GM19324 (cell line): ENCODE data around the gene ZBTB16.

ENCODE experiments used
- ATAC-seq: cut with Tn5 transposase; IDR thresholded peaks from one replicate; pipeline ENCODE4 v1.9.1; 2021; ENCODE audit warnings: mild to moderate bottlenecking, moderate library complexity; ENCODE audit not compliant: unreplicated experiment, low FRiP score

The ZBTB16 gene

GRCh38 chr11:114161486-114162250 is 102.2 kb downstream of the ZBTB16 start:
- ATAC-seq, result no peak

DNA sequence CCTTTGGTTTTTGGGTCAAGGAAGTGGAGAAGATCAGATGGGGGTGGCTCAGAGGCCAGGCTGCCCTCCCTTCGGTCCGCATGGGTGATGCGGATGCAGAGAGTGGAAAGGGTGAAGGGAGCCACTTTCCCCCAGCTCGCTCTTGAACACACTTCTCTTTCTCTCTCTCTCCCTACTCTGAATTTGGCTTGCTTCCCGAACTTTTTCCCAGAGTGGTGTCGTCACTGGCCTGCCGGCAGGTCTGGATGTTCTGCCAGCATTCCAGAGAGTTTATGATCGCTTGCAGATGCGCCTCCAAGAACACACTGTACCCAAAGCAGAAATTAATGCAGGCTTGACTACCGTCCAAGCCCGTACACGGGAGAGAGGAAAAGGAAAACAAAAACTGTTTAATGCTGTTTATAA is 103.2 kb downstream of the ZBTB16 start:
- ATAC-seq, result no peak

GRCh38 chr11:114163229-114163631 is 103.7 kb downstream of the ZBTB16 start:
- ATAC-seq, result no peak

- no peak for ATAC-seq
Observed at GRCh38 chr11:114163830-114164401, 104.4 kb downstream of the ZBTB16 start.

DNA sequence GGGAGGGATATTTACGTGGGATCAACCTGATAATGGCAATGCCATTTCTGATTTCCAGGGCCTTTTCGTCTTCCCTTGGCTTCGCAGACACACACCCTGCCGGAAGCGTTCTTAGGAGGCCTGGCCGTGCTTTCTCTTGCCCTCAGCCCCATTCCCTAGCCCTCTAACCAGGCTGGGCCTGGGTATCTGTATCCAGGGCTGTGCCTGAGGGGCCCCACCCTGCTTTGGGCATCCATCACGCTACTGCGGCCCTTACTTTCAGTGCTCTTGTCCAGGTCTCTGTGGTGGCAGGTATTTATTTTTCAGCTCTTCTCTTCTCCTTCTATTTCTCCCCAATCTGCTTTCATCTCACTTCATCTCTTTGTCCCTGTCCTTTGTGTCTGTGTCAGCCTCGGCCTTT is 105.0 kb downstream of the ZBTB16 start:
- no peak for ATAC-seq

DNA sequence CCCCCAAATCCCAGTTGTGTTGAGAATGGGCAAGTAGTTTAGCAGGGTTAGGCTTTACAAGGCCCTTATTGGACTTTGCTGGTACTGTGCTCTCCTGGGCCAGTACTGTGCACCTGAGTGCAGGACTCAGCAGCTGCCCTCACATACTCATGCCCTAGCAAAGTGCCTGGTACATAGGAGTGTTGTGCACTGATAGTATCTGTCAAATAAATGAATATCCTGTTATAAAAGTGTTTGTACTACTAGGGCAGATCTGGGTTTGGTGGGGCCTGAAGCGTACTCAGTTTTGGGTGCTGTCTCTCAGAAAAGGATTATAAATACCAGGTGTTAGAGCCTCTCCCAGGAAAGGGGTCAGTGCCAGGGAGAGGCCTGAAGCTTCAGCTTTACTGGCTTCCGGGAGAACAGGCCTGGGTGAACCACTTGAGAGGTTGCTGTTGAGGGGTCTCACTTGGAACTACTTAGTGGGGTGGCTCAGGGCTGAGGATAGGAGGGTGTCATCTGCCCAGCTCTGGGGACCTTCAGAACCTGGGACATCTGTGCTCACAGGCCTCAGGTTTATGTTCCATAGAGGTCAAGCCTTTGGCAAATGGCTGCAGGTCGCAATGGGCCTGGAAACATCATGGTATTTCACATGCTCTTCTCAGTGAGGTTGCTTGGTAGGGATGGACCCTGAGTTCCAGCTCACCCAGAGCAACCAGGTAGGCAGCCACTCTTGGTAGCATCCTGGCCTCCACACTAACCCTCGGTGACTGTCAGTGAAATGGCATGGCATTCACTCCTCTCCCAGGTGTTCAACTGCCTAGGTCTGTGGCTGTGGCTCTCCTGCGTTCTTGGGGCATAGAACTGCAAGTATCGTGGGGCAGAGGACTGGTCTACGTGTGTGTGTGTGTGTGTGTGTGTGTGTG is 106.1 kb downstream of the ZBTB16 start:
- ATAC-seq, result no peak

DNA sequence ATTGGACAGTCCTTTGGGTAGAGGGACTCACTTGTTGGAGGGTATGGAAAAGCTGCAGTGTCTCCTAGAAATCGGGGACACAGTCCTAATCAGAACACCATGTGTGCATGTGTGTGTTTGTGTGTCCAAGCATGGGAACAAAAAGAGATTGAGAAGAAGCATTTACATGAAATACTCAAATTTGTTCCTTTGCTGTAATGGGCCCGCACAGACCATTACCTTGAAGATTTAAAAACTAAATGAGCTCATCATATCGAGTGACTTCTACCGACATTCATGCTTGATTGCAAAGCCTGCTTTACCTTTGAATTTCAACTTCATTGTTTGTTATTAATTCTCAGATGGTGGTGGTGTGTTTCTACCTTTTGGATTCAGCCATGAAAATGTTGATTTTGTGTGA is 106.9 kb downstream of the ZBTB16 start:
- no peak for ATAC-seq

DNA sequence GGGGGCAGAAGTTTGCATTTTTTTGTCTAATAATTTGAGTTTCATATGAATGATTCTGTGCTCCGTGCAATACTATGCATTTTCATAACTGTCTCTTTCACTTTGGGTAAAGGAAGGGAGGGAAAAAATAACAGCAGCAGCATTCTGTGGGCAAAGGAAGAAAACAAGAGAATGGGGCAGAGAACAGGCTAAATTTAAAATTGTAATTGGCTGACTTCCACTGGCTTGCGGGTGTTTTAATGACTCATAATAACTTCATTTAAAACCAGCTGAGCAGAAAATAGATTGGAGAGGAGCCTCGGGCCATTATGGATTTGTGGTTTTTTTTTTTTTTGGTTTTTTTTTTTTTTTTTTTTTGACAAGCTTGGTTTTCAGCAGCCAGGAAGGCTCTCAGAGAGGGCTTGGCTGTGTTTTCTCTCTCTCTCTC is 107.4 kb downstream of the ZBTB16 start:
- ATAC-seq, result no peak

GRCh38 chr11:114167355-114167754 is 107.8 kb downstream of the ZBTB16 start:
- ATAC-seq, result no peak

- ATAC-seq, result no peak
Observed at GRCh38 chr11:114167771-114168448, 108.4 kb downstream of the ZBTB16 start.

GRCh38 chr11:114168691-114169090 is 109.2 kb downstream of the ZBTB16 start:
- no peak for ATAC-seq

DNA sequence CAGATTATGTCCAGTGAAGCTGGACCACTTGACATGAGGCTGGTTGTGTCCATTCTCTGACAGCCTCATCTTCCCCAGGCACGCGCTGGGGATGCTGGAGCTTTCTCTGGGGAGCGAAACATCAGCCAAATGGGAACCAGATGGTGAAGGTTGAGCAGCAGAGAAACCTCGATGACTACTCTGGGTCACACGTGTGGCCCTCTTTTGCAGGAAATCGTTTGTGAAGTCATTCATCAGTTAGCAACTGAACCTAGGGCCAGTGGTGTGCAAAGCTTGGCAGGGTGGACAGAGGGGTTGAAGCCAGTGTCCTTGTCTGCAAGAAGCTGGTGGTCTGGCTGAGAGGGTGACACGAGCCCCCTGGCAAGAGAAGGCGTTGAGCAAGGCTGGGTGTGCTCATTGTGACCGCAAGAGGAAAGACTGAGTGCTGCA is 109.8 kb downstream of the ZBTB16 start:
- no peak for ATAC-seq

DNA sequence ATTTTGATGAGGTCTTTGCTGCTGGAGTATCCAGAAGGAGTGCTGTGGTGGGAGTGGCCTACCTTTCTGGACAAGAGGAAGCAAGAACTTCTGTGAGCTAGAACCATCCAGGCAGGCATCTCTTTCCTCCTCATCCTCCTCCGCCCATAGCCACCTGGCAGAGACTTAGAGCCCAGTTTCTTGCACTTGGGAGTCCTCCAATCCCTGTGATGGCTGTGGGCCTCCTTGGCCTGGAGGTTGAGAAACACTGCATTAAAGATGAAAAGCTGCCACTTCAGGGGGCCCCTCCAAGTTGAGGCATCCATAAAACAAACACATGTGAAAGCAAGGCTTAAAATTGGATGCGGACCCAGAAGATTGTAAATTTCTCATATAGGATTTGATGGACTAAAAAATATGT is 110.3 kb downstream of the ZBTB16 start:
- no peak for ATAC-seq

DNA sequence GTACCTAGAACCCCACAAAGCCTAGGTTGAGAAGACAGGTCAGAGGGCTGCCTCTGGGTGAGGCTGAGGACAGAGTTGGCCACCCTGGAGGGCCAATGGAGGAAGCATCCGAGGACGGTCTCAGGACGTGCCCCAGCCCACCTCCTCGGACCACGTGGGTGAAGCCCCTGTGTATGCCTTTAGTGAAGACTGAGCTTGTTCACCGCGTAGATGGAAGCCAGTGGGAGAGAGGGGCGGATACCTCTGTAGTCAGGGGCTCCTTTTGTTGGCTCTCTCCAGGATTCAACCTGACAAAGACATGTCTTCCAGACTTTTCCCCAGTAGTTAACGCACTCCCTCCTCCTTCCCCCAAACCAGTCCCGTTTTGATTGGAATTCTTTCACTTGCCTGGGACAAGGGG is 110.7 kb downstream of the ZBTB16 start:
- no peak for ATAC-seq

GRCh38 chr11:114171257-114172054 is 111.9 kb downstream of the ZBTB16 start:
- ATAC-seq, result no peak

- ATAC-seq, result no peak
Observed at GRCh38 chr11:114172055-114172861, 112.7 kb downstream of the ZBTB16 start.

- no peak for ATAC-seq
Observed at GRCh38 chr11:114172871-114173444, 113.4 kb downstream of the ZBTB16 start.

- ATAC-seq, result no peak
Observed at GRCh38 chr11:114173843-114174242, 114.3 kb downstream of the ZBTB16 start.
